T47D (cell line): Measurements from ENCODE around the gene EYS.
"Not testable (repeated sequence)": the region's sequence is repeated elsewhere in the genome, so short reads cannot be mapped to it uniquely, and the experiment has no call there.

Experiments
- DNase-seq, 2 experiments: peaks; one replicate each; pipeline versions ENCODE4 v3.0.0 to v3.0.0-alpha.2; 2011 to 2012; ENCODE audit warnings: low read depth in 1 of 2, low spot score in 1 of 2
- JUND ChIP-seq: IDR thresholded peaks from 2 replicates; pipeline ENCODE4 v1.6.1; 2012; ENCODE audit warnings: low read depth
- in situ Hi-C: cut with HindIII; loops from 2 replicates; pipeline ENCODE4 v1.10.0; 2016; ENCODE audit warnings: low sequenced_read_pairs, low pct_unique_long_range_greater_than_20kb

The EYS gene

GRCh38 chr6:65623566-65623965 is 83.5 kb downstream of the EYS start:
- no peak for TF ChIP-seq JUND
- in situ Hi-C loops, result no loop called here
- no peak for DNase-seq

DNA sequence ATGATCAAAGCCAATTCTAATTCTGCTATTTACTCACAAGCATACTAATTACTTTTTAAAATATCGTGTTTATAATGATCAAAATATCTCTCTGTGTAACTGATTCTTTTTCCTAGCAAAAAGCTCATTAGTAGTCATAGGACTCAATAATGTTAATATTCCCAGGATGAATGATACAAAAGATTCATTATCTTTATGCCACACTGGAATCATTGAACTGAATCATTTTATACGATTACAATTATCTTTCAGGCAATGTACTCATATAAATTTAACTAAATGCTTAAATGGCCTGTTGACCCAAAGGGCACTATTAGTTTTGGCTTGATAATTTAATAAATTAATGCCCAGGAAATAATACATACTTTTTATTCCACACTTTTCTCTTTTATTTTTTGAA is 96.3 kb downstream of the EYS start:
- in situ Hi-C loops, result no loop called here
- DNase-seq, result no peak

GRCh38 chr6:65595540-65595939 is 111.5 kb downstream of the EYS start:
- no peak for TF ChIP-seq JUND
- DNase-seq, result no peak
- in situ Hi-C loops, result no loop called here

More for the DNA sequence above, 96.3 kb downstream of the EYS start:
- no peak for TF ChIP-seq JUND

DNA sequence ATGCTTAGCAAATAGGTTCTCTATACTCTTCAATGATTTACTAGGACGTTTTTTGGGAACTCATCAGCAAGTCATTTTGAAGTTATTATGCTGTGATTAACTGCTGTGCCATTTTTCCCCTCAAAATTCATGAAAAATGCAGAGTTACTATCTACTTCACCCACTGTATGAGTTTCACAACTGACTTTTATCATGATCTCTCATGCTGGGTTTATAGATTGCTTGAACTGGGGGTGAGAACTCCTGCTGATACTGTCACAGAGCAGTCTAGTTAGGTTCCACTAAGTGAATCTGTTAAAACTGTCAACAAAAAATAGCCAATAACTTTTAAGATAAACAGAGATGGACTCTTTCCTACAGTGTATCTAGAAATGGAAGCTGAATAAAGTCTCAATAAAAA is 136.7 kb downstream of the EYS start:
- no peak for DNase-seq
- no peak for TF ChIP-seq JUND
- in situ Hi-C loops, result no loop called here

- TF ChIP-seq JUND, result no peak
- in situ Hi-C loops, result no loop called here
- DNase-seq, result peak in 1 of 2 experiments; percentile 13
These were observed 137.5 kb downstream of the EYS start for GRCh38 chr6:65569505-65569904.

GRCh38 chr6:65569056-65569455 is 138.0 kb downstream of the EYS start:
- in situ Hi-C loops, DNase-seq: not testable (repeated sequence)

DNA sequence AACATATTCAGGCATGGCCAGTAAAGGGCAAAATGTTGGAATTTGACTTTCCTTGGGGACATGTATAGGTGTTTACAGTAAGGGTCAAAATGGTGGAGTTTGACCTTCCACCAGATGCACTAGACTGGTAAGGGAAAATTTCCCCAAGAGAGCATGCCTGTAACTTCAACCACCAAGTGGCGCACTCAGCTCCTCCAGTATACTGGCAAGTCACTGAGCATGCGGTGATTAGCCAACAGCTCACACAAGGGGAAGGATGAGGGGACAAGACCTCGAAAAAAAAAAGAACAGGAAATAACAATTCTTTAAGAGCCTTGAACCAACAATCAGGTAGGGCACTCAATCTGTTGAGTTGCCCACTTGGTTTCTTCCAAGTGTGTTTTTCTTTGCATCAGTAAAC is 140.9 kb downstream of the EYS start:
- TF ChIP-seq JUND, result no peak
- DNase-seq, result peak in 1 of 2 experiments; percentile 43

DNA sequence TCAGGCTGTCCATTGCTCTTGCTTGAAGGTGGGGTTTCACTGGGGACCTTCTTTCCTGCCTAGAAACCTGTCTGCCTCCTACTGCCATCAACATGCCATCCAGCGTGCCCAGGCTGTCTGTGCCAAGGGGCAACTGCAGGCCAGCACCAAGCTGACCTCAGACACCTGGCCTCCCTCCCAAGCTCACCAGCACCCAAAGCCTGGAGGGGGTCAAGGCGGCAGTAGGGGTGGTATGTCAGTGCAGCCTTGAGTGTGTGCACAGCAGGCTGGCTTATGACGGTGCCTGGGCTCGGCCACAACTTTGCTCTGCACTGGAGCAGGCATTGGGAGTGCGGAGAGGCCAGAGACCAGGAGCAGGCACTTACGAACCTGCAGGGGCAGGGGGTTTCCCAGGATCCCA is 149.0 kb downstream of the EYS start:
- no peak for DNase-seq
- TF ChIP-seq JUND, result no peak
- in situ Hi-C loops, result no loop called here

More for the DNA sequence above, 140.9 kb downstream of the EYS start:
- in situ Hi-C loops, result no loop called here

- in situ Hi-C loops, result no loop called here
- no peak for TF ChIP-seq JUND
- DNase-seq, result peak in 1 of 2 experiments; percentile 29
These were observed 149.8 kb downstream of the EYS start for GRCh38 chr6:65557224-65557623.

GRCh38 chr6:65546894-65547293 is 160.1 kb downstream of the EYS start:
- in situ Hi-C loops, result no loop called here
- DNase-seq, result no peak
- TF ChIP-seq JUND, result no peak

- no peak for DNase-seq
- TF ChIP-seq JUND, result no peak
- in situ Hi-C loops, result no loop called here
These were observed 161.1 kb downstream of the EYS start for GRCh38 chr6:65545920-65546319.

DNA sequence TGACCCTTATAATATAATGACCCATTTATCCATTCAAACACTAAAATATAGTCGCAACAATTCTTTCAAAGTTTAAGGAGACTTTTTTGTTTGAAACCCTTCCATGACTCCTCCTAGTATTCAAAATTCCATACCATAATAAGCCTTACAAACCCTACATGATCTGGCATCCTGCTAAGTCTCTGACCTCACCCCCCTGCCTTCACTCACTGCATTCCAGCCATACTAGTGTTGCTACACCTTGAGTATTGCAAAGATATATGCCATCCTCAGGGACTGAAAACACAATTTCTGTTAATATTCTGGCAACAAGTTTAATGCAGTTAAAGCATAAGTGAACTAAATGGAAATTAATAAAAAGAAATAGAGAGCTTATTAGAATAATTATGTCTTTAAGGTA is 168.4 kb downstream of the EYS start:
- TF ChIP-seq JUND, result no peak
- DNase-seq, result no peak
- in situ Hi-C loops, result no loop called here

DNA sequence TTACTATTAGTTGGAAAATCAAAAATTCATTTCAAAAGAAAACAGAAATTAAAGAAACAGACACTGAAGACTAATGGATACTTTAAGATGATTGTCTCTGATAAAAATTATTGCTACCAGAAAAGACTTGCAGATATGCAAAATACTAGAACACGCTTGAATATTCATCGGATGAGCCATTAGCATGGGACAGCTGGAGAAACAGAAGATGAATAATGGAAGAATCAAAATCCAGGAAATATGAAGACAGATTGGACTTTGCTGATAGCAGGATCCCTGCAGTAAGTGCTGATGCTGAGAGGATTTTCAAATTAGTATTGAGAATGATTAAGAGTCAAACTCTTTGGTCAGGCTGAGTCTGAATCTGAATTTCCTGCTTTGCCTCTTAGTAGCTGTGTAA is 169.4 kb downstream of the EYS start:
- no peak for TF ChIP-seq JUND
- DNase-seq, result no peak
- in situ Hi-C loops, result no loop called here

GRCh38 chr6:65531533-65531932 is 175.5 kb downstream of the EYS start:
- TF ChIP-seq JUND, result no peak
- in situ Hi-C loops, result no loop called here
- no peak for DNase-seq
